GM06990 (cell line): ENCODE data around the gene FHIT.
"Not testable (repeated sequence)": the region's sequence is repeated elsewhere in the genome, so short reads cannot be mapped to it uniquely, and the experiment has no call there.

Experiments used
- DNase-seq: peaks from one replicate; pipeline ENCODE4 v3.0.0-alpha.2; 2011; ENCODE audit not compliant: insufficient read length; ENCODE audit errors: extremely low read depth
- H3K27me3 ChIP-seq: replicated peaks from 2 replicates; pipeline ENCODE4 v1.6.0; 2011; ENCODE audit warnings: low read length; ENCODE audit not compliant: control insufficient read depth, insufficient read depth
- H3K36me3 ChIP-seq: 2 replicates; pipeline ENCODE4 v1.5.1; 2011; ENCODE audit warnings: low read length; ENCODE audit not compliant: control insufficient read depth, insufficient read depth
- H3K4me3 ChIP-seq: replicated peaks from 2 replicates; pipeline ENCODE4 v1.5.1; 2011; ENCODE audit warnings: low read depth, mild to moderate bottlenecking, control low read depth, low read length
- TF ChIP-seq, protein P1 (sequence below): IDR thresholded peaks from 2 replicates; pipeline ENCODE4 v1.5.1; 2011; ENCODE audit warnings: low read length, control low read depth, mild to moderate bottlenecking, inconsistent platforms; ENCODE audit not compliant: insufficient read depth, poor library complexity, severe bottlenecking

Gene FHIT

DNA sequence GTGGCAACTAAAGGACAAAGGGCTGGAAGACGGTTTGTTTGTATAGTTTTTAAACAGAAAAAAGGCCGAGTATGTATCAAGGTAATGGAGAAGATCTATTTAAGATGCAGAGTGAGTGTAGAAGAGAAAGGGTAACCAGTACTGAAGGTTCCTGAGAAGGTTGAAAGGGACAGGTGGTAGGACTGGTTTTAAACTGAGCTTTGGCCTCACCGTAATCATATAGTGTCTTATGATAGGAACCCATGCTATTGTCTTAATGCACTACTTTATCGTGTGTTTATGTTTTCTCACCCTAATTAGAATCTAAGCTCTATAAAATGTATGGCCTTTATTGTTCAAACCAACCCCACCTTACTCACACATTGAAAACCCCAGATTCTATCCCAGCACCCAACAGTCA, 32.7 kb downstream of the FHIT start:
- DNase-seq = no peak
- Histone ChIP-seq H3K27me3 (no peaks in the 10 kb centered on the region), H3K36me3 (no peaks in the 10 kb centered on the region), H3K4me3 (no peak overlapping the region)
- TF ChIP-seq, protein P1, sequence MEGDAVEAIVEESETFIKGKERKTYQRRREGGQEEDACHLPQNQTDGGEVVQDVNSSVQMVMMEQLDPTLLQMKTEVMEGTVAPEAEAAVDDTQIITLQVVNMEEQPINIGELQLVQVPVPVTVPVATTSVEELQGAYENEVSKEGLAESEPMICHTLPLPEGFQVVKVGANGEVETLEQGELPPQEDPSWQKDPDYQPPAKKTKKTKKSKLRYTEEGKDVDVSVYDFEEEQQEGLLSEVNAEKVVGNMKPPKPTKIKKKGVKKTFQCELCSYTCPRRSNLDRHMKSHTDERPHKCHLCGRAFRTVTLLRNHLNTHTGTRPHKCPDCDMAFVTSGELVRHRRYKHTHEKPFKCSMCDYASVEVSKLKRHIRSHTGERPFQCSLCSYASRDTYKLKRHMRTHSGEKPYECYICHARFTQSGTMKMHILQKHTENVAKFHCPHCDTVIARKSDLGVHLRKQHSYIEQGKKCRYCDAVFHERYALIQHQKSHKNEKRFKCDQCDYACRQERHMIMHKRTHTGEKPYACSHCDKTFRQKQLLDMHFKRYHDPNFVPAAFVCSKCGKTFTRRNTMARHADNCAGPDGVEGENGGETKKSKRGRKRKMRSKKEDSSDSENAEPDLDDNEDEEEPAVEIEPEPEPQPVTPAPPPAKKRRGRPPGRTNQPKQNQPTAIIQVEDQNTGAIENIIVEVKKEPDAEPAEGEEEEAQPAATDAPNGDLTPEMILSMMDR = no peak

DNA sequence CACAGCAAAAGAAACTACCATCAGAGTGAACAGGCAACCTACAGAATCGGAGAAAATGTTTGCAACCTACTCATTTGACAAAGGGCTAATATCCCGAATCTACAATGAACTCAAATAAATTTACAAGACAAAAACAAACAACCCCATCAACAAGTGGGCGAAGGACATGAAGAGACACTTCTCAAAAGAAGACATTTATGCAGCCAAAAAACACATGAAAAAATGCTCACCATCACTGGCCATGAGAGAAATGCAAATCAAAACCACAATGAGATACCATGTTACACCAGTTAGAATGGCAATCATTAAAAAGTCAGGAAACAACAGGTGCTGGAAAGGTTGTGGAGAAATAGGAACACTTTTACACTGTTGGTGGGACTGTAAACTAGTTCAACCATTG, 35.1 kb downstream of the FHIT start:
- not testable (repeated sequence) for H3K27me3 ChIP-seq, DNase-seq, H3K4me3 ChIP-seq, H3K36me3 ChIP-seq

DNA sequence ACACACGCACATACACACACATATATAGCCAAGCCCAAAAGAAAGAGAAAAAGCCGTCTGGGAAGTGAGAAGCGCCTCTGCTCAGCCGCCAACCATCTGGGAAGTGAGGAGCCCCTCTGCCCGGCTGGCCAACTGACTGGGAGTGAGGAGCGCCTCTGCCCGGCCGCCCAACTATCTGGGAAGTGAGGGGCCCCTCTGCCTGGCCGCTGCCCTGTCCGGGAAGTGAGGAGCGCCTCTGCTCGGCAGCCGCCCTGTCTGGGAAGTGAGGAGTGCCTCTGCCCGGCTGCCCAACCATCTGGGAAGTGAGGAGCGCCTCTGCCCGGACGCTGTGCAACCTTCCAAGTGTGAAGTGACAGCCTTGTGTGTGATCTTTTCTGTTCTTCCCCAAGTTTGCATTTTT, 49.2 kb downstream of the FHIT start:
- Histone ChIP-seq H3K4me3 (no peak overlapping the region), H3K36me3 (no peaks in the 10 kb centered on the region), H3K27me3 (no peaks in the 10 kb centered on the region)
- no peak for DNase-seq
- TF ChIP-seq, protein P1 = no peak

DNA sequence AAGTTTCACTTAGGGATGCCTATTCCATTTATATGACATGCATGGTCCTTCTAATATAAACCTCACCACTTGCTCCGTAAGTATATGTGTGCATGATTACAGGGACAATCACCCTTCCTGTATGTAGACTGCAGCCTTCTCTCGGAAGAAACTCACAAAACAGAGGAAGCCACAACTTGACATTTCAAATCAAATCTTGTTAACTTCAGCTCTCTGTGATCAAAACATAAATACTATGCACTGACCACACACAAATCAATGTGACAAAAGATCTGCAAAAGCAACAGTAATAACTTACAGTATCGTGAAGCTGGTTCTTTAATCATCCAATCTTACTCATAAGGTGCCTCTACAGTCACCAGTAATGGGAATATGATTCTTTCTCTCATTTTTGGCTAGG, 50.2 kb downstream of the FHIT start:
- no peaks in the 10 kb centered on the region for H3K27me3 ChIP-seq
- H3K4me3 ChIP-seq = no peak overlapping the region
- TF ChIP-seq, protein P1 = no peak
- DNase-seq = no peak
- H3K36me3 ChIP-seq = no peaks in the 10 kb centered on the region

DNA sequence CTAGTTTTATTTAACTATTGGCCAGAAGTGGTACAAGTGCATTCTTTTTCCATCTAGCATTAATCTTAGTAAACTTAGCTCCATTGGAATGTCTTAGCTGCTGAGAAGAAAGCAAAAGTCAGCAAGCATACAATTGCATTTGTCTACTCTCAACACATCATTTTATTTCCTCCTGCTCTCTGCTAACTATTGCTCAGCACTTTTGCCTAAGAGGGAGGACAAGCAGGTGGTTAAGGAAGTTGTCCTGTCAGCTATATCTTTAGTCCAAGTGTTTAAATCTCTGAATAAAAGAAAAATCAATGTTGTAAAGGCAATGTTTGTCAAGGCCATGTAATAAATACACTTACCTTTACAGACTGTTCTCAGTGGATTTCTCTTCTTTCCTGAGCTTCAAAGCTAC, 51.0 kb downstream of the FHIT start:
- Histone ChIP-seq H3K27me3 (no peaks in the 10 kb centered on the region), H3K4me3 (no peak overlapping the region), H3K36me3 (no peaks in the 10 kb centered on the region)
- TF ChIP-seq, protein P1 = no peak
- DNase-seq = no peak

DNA sequence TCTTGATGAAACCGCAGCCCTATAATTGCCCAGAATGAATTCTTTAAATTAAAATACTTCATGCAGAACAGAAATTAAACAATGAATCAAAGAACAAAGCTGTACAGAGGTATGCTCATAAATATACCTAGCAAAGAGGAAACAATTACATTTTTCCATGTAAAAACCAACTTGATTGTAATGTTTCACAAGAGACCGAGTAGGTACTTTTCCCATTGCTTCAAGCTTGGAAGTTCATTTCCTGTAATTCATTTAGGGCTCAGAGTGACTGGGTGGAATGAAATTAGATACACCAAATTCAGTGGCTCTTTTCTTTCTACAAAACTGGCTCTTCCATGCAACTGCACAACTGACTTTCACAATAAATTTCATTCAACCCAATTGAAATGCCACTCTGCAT, 51.4 kb downstream of the FHIT start:
- TF ChIP-seq, protein P1 = no peak
- no peak overlapping the region for H3K4me3 ChIP-seq

More for the DNA sequence above, 51.4 kb downstream of the FHIT start:
- H3K27me3 ChIP-seq = no peaks in the 10 kb centered on the region
- no peak for DNase-seq
- no peaks in the 10 kb centered on the region for H3K36me3 ChIP-seq
